ENCODE results near the gene C6orf89.

The C6orf89 gene

GRCh38 chr6:36844232-36845170, 41.3 kb upstream of the C6orf89 start:
- peaks cover 5% of the 10 kb centered on the region for H3K27me3 ChIP-seq (ENCODE audit: insufficient read depth, poor library complexity, severe bottlenecking)
- TF ChIP-seq SPI1 (IDR thresholded peaks at IDR 0.05; ENCODE audit: borderline replicate concordance, low read depth) (no peak), POLR2AphosphoS5 (IDR thresholded peaks at IDR 0.05; ENCODE audit: low read depth) (no peak), GABPA (IDR thresholded peaks at IDR 0.05; ENCODE audit: low read depth) (no peak), REST (IDR thresholded peaks at IDR 0.05; ENCODE audit: insufficient replicate concordance, low read depth) (no peak), CTCF (IDR thresholded peaks at IDR 0.05; ENCODE audit: insufficient read depth, low read length) (no peak)
- no peak overlapping the region for H3K27ac ChIP-seq (replicated peaks)
- H3K4me3 ChIP-seq (replicated peaks; ENCODE audit: insufficient read depth, low read length): no peak overlapping the region
- DNase-seq (ENCODE audit: low read depth in 1 of 2, low spot score in 1 of 2): no peak

- DNase-seq (ENCODE audit: low read depth in 1 of 2, low spot score in 1 of 2): no peak
- peaks cover 3% of the 10 kb centered on the region for H3K27me3 ChIP-seq (ENCODE audit: insufficient read depth, poor library complexity, severe bottlenecking)
- no peak overlapping the region for H3K27ac ChIP-seq (replicated peaks)
- TF ChIP-seq GABPA (IDR thresholded peaks at IDR 0.05; ENCODE audit: low read depth) (no peak), CTCF (IDR thresholded peaks at IDR 0.05; ENCODE audit: insufficient read depth, low read length) (no peak), REST (IDR thresholded peaks at IDR 0.05; ENCODE audit: insufficient replicate concordance, low read depth) (no peak), POLR2AphosphoS5 (IDR thresholded peaks at IDR 0.05; ENCODE audit: low read depth) (no peak), SPI1 (IDR thresholded peaks at IDR 0.05; ENCODE audit: borderline replicate concordance, low read depth) (no peak)
- no peak overlapping the region for H3K4me3 ChIP-seq (replicated peaks; ENCODE audit: insufficient read depth, low read length)
Measured at GRCh38 chr6:36845233-36845632, 40.5 kb upstream of the C6orf89 start.

GRCh38 chr6:36847152-36847551, 38.6 kb upstream of the C6orf89 start:
- no peak for TF ChIP-seq REST (IDR thresholded peaks at IDR 0.05; ENCODE audit: insufficient replicate concordance, low read depth)
- TF ChIP-seq GABPA (IDR thresholded peaks at IDR 0.05; ENCODE audit: low read depth): no peak
- TF ChIP-seq SPI1 (IDR thresholded peaks at IDR 0.05; ENCODE audit: borderline replicate concordance, low read depth): no peak
- no peak for TF ChIP-seq POLR2AphosphoS5 (IDR thresholded peaks at IDR 0.05; ENCODE audit: low read depth)
- no peak for TF ChIP-seq CTCF (IDR thresholded peaks at IDR 0.05; ENCODE audit: insufficient read depth, low read length)
- no peak overlapping the region for H3K4me3 ChIP-seq (replicated peaks; ENCODE audit: insufficient read depth, low read length)
- DNase-seq (ENCODE audit: low read depth in 1 of 2, low spot score in 1 of 2): no peak
- H3K27ac ChIP-seq (replicated peaks): no peak overlapping the region
- no peaks in the 10 kb centered on the region for H3K27me3 ChIP-seq (ENCODE audit: insufficient read depth, poor library complexity, severe bottlenecking)

All from HL-60 (cell line).